WERI-Rb-1 (cell line): ENCODE measurements around the gene PPT2.

Source experiments
- DNase-seq: peaks from one replicate; pipeline ENCODE4 v3.0.0-alpha.2; 2020
- H3K27ac ChIP-seq: fragments of 250-450 bp; sonication (Bioruptor Pico); 2 replicates; pipeline ENCODE4 v1.5.1; 2020; ENCODE audit warnings: mild to moderate bottlenecking, moderate library complexity
- H3K27me3 ChIP-seq: fragments of 250-450 bp; sonication (Bioruptor Pico); 2 replicates; pipeline ENCODE4 v1.5.1; 2021; ENCODE audit warnings: mild to moderate bottlenecking, low read depth, moderate library complexity; ENCODE audit not compliant: insufficient read depth, severe bottlenecking
- H3K36me3 ChIP-seq: fragments of 250-450 bp; sonication (Bioruptor Pico); 2 replicates; pipeline ENCODE4 v1.5.1; 2020; ENCODE audit warnings: mild to moderate bottlenecking, moderate library complexity
- H3K4me3 ChIP-seq: 2 replicates; pipeline ENCODE4 v1.5.1; 2011; ENCODE audit warnings: low read depth, mild to moderate bottlenecking, control low read depth, low read length
- H3K9me3 ChIP-seq: fragments of 250-450 bp; sonication (Bioruptor Pico); 2 replicates; pipeline ENCODE4 v1.5.1; 2021; ENCODE audit warnings: mild to moderate bottlenecking, moderate library complexity; ENCODE audit not compliant: severe bottlenecking
- CTCF ChIP-seq: IDR thresholded peaks from 2 replicates; pipeline ENCODE4 v1.5.1; 2011; ENCODE audit warnings: low read depth, mild to moderate bottlenecking, control low read depth, inconsistent platforms, low read length

Gene PPT2

GRCh38 chr6:32167154-32167760 is 13.3 kb downstream of the PPT2 start:
- no peak for TF ChIP-seq CTCF
- H3K27ac ChIP-seq = peak overlapping the region; percentile 81
- no peaks in the 10 kb centered on the region for H3K9me3 ChIP-seq
- DNase-seq = no peak
- no peaks in the 10 kb centered on the region for H3K27me3 ChIP-seq
- H3K4me3 ChIP-seq = no peak overlapping the region
- peaks cover 62% of the 10 kb centered on the region for H3K36me3 ChIP-seq

GRCh38 chr6:32167761-32168262 is 13.9 kb downstream of the PPT2 start:
- no peak for TF ChIP-seq CTCF
- H3K27ac ChIP-seq = peak overlapping the region; percentile 81
- H3K9me3 ChIP-seq = no peaks in the 10 kb centered on the region
- H3K4me3 ChIP-seq = no peak overlapping the region
- peak; percentile 83 for DNase-seq
- peaks cover 57% of the 10 kb centered on the region for H3K36me3 ChIP-seq
- H3K27me3 ChIP-seq = no peaks in the 10 kb centered on the region

- Histone ChIP-seq H3K4me3 (no peak overlapping the region), H3K36me3 (peaks cover 57% of the 10 kb centered on the region), H3K27me3 (no peaks in the 10 kb centered on the region), H3K9me3 (no peaks in the 10 kb centered on the region), H3K27ac (peak overlapping the region; percentile 81)
- no peak for TF ChIP-seq CTCF
- DNase-seq = no peak
Measured at GRCh38 chr6:32168350-32168749, 14.4 kb downstream of the PPT2 start.

DNA sequence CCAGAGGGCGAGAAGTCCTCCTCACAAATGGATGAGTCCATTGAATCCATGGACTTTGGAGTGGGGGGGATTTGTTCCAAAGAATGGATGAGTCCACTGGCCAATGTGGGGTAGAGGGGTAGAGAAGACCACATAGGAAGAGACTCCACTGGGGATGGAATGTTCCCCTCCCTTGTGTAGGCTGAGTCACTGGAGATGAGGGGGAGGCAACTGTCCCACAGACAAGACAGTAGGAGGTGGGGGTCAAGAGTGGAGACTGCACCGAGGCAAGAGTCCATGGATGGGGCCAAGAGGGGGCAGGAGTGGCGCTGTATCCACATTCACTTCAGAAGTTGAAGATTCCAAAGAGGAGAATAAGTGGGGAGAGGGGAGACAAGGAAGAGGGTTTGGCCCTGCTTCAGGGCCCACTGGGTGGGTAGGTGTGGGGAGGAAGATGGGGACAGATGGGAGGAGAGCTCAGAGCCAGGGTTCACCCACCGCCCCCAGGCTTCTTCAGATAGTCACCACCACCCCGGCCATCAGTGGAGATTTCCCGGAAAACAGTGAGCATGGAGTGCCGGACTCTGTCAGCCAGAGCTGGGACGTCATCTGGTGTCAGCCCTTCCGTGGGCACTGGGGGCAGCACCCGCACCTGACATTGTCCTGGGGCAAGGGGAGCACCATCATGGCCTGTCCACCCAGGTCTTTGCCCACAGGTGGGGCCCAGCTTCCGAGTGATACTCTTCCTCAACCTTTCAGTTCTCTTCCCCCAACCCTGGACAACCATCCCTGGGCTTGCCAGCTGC is 15.1 kb downstream of the PPT2 start:
- no peak for DNase-seq
- H3K27me3 ChIP-seq = no peaks in the 10 kb centered on the region
- no peak overlapping the region for H3K4me3 ChIP-seq
- peak; percentile 35 for TF ChIP-seq CTCF
- peak overlapping the region; percentile 81 for H3K27ac ChIP-seq
- H3K9me3 ChIP-seq = no peaks in the 10 kb centered on the region
- H3K36me3 ChIP-seq = peaks cover 57% of the 10 kb centered on the region

DNA sequence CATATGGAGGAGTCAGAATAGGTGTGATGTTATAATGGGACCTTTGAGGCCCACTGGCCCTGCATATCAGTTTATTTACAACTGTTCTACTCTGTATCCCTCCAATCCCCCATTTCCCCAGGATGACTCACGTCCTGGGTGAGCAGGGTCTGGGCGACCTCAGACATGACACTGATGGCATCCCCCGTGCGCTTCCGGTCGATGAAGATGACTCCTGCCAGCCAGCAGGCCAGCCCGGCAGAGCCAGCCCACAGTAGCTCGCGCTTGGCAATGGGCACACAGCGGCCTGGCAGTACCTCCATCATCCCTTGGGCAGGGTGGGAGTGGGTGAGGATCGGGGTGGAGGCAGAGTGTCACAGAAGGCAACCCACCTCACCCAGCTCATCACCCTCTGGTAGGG is 16.4 kb downstream of the PPT2 start:
- TF ChIP-seq CTCF = no peak
- Histone ChIP-seq H3K4me3 (no peak overlapping the region), H3K36me3 (peaks cover 57% of the 10 kb centered on the region), H3K27ac (no peak overlapping the region), H3K9me3 (no peaks in the 10 kb centered on the region), H3K27me3 (no peaks in the 10 kb centered on the region)
- DNase-seq = no peak
